Esophagus muscularis mucosa (tissue), 4 donors: ENCODE data around the gene PRXL2B. TPM values are rescaled to one million over a fixed set of nuclear protein-coding genes. Genes with fewer than 3 reads are reported as not detected.

Experiments
- DNase-seq: peaks from one replicate; pipeline ENCODE4 v3.0.0-alpha.2; 2017; ENCODE audit errors: extremely low spot score
- H3K27ac ChIP-seq, 4 donors: fragments of 200-600 bp; sonication (generic); replicated peaks in 1 of 4; 1 replicate in 3 of 4; 2 replicates in 1 of 4; pipeline ENCODE4 v1.5.1; 2016 to 2019; ENCODE audit warnings: mild to moderate bottlenecking in 1 of 4
- H3K27me3 ChIP-seq, 4 donors: fragments of 200-600 bp; sonication (generic); one replicate each; pipeline versions ENCODE4 v1.5.1 to v1.6.0; 2016 to 2019
- H3K36me3 ChIP-seq, 4 donors: fragments of 200-600 bp; sonication (generic); one replicate each; pipeline ENCODE4 v1.5.1; 2016 to 2019
- H3K4me1 ChIP-seq, 4 donors: fragments of 200-600 bp; sonication (generic); one replicate each; pipeline ENCODE4 v1.5.1; 2016 to 2019
- H3K4me3 ChIP-seq, 4 donors: fragments of 200-600 bp; sonication (generic); 1 replicate in 2 of 4; 2 replicates in 2 of 4; pipeline ENCODE4 v1.5.1; 2016 to 2019; ENCODE audit warnings: mild to moderate bottlenecking in 4 of 4, moderate library complexity in 1 of 4
- H3K9me3 ChIP-seq, 4 donors: fragments of 200-600 bp; sonication (generic); 1 replicate in 3 of 4; 2 replicates in 1 of 4; pipeline ENCODE4 v1.5.1; 2016 to 2019
- CTCF ChIP-seq, 3 experiments: fragments of 200-600 bp in 2 of 3; fragments of 450-650 bp in 1 of 3; sonication (generic) in 2 of 3; IDR thresholded peaks; one replicate each; pipeline ENCODE4 v1.5.1; 2017 to 2019; ENCODE audit warnings: antibody characterized with exemption in 3 of 3, mild to moderate bottlenecking in 2 of 3, moderate library complexity in 1 of 3
- EP300 ChIP-seq: sonication (generic); formaldehyde crosslinking; IDR thresholded peaks from one replicate; pipeline ENCODE4 v1.6.1; 2017; ENCODE audit warnings: antibody characterized with exemption
- POLR2A ChIP-seq: fragments of 450-650 bp; IDR thresholded peaks from one replicate; pipeline ENCODE4 v1.6.1; 2017; ENCODE audit warnings: antibody characterized with exemption, moderate library complexity, mild to moderate bottlenecking, low read depth
- POLR2AphosphoS5 ChIP-seq, 2 donors: sonication (generic); formaldehyde crosslinking; IDR thresholded peaks; one replicate each; pipeline ENCODE4 v1.6.1; 2017; ENCODE audit warnings: antibody characterized with exemption in 2 of 2
- WGBS: methylation state at CpG from one replicate; pipeline ENCODE4 v1.1.5; 2018; 5-methylcytosine and 5-hydroxymethylcytosine counted together
- intact Hi-C: fragments of 100-400 bp; cut with DNase I; formaldehyde crosslinking; loops from one replicate; pipeline ENCODE4 v1.15.1; 2023
- total RNA-seq, 4 donors: library from RNA; depleted of rRNA; stranded (reverse); fragments of >200 nt; gene quantifications; one replicate each; pipeline versions ENCODE4 v1.1.0 to v1.2.1, GENCODE V29; 2016

Gene PRXL2B
- total RNA-seq, 4 donors from 2014 or later = 7.9 to 18.8 (median 14.8) TPM

GRCh38 chr1:2633936-2634491 lies 47.4 kb downstream of the PRXL2B start:
- peaks cover 0 to 5% (median 0%) of the 10 kb centered on the region in 4 donors for H3K9me3 ChIP-seq
- peaks cover 0 to 85% (median 37%) of the 10 kb centered on the region in 4 donors for H3K27me3 ChIP-seq
- H3K4me1 ChIP-seq = peaks cover 2 to 13% (median 6%) of the 10 kb centered on the region in 4 donors
- 52% methylated on average over 5 of the region's 8 CpGs for WGBS
- H3K4me3 ChIP-seq = no peak overlapping the region
- H3K36me3 ChIP-seq = no peaks in the 10 kb centered on the region
- no peak for DNase-seq
- TF ChIP-seq EP300 = no peak
- no peak for TF ChIP-seq POLR2A
- TF ChIP-seq CTCF (IDR thresholded peaks at IDR 0.05) = no peak
- TF ChIP-seq POLR2AphosphoS5 (IDR thresholded peaks at IDR 0.05) = no peak
- H3K27ac ChIP-seq = no peak overlapping the region
- intact Hi-C loops = no loop called here

GRCh38 chr1:2635361-2636010 lies 48.9 kb downstream of the PRXL2B start:
- WGBS = 86% methylated on average over 2 of the region's 10 CpGs
- H3K27ac ChIP-seq = no peak overlapping the region
- peaks cover 0 to 12% (median 8%) of the 10 kb centered on the region in 4 donors for H3K4me1 ChIP-seq
- no peak for DNase-seq
- TF ChIP-seq CTCF (IDR thresholded peaks at IDR 0.05) (no peak), POLR2A (no peak), EP300 (no peak), POLR2AphosphoS5 (IDR thresholded peaks at IDR 0.05) (no peak)
- peaks cover 0 to 71% (median 28%) of the 10 kb centered on the region in 4 donors for H3K27me3 ChIP-seq
- intact Hi-C loops = no loop called here
- H3K4me3 ChIP-seq = no peak overlapping the region
- peaks cover 0 to 5% (median 0%) of the 10 kb centered on the region in 4 donors for H3K9me3 ChIP-seq
- no peaks in the 10 kb centered on the region for H3K36me3 ChIP-seq

GRCh38 chr1:2636733-2637132 lies 50.2 kb downstream of the PRXL2B start:
- Histone ChIP-seq H3K27ac (no peak overlapping the region), H3K27me3 (peaks cover 0 to 59% (median 24%) of the 10 kb centered on the region in 4 donors), H3K4me1 (peaks cover 4 to 22% (median 17%) of the 10 kb centered on the region in 4 donors), H3K4me3 (no peak overlapping the region), H3K9me3 (peaks cover 0 to 5% (median 0%) of the 10 kb centered on the region in 4 donors), H3K36me3 (no peaks in the 10 kb centered on the region)
- DNase-seq = no peak
- intact Hi-C loops = no loop called here
- no peak for TF ChIP-seq CTCF (IDR thresholded peaks at IDR 0.05)
- no peak for TF ChIP-seq POLR2A
- TF ChIP-seq EP300 = no peak
- TF ChIP-seq POLR2AphosphoS5 (IDR thresholded peaks at IDR 0.05) = no peak
- 82% methylated on average over 7 of the region's 7 CpGs for WGBS

- H3K36me3 ChIP-seq = no peaks in the 10 kb centered on the region
- peaks cover 0 to 51% (median 17%) of the 10 kb centered on the region in 4 donors for H3K27me3 ChIP-seq
- peaks cover 0 to 5% (median 0%) of the 10 kb centered on the region in 4 donors for H3K9me3 ChIP-seq
- H3K4me3 ChIP-seq = no peak overlapping the region
- H3K4me1 ChIP-seq = peaks cover 11 to 31% (median 25%) of the 10 kb centered on the region in 4 donors
- 59% methylated on average over 4 of the region's 10 CpGs for WGBS
- TF ChIP-seq EP300 (no peak), POLR2AphosphoS5 (IDR thresholded peaks at IDR 0.05) (no peak), POLR2A (no peak), CTCF (IDR thresholded peaks at IDR 0.05) (no peak)
- intact Hi-C loops = no loop called here
- no peak overlapping the region for H3K27ac ChIP-seq
- DNase-seq = no peak
These were observed 51.0 kb downstream of the PRXL2B start for GRCh38 chr1:2637442-2638145.
